ENCODE measurements around the gene CD244. TPM values are rescaled to one million over a fixed set of nuclear protein-coding genes. Genes with fewer than 3 reads are reported as not detected.

The CD244 gene
- total RNA-seq, 2 donors from 2014 or later = 0.37 to 0.87 TPM

- ATAC-seq = no peak
- no peak for DNase-seq
- intact Hi-C loops (cut with DNase I, micrococcal nuclease) = no loop called here
Observed at GRCh38 chr1:160826546-160826945, 36.1 kb downstream of the CD244 start.

DNA sequence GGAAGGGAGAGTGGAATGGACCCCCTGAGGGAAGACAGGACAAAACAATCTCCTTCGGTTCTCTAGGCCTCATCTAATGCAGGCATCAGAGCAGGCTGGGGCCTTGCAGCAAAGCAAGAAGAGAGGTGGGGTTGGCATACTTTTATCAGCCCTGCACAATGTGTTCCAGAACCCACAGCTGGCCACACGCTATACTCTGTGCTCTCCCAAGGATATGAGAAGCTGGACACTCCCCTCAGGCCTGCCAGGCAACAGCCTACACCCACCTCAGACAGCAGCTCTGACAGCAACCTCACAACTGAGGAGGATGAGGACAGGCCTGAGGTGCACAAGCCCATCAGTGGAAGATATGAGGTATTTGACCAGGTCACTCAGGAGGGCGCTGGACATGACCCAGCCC lies 39.4 kb downstream of the CD244 start:
- intact Hi-C loops (cut with DNase I, micrococcal nuclease) = no loop called here
- no peak for DNase-seq
- ATAC-seq = no peak

- intact Hi-C loops (cut with DNase I, micrococcal nuclease) = no loop called here
- ATAC-seq (no peak), DNase-seq (no peak)
Observed at GRCh38 chr1:160821627-160822026, 41.1 kb downstream of the CD244 start.

DNA sequence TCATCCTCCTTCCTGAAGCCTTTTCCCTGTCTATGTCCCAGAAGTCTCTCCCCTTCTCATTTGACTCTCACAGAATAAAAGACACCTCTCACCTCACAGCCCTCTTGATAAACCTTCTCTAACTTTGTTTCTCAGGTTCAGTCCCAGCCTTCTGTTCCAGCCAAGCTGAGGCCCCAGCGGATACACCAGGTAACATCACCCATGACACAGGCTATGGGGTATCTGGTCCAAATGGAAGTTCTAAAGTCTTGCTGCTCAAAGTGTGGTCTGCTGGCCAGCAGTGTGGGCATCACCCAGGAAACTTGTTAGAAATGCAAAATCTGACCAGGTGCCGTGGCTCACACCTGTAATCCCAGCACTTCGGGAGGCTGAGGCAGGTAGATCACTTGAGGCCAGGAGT lies 43.5 kb downstream of the CD244 start:
- intact Hi-C loops (cut with DNase I, micrococcal nuclease) = no loop called here

GRCh38 chr1:160818207-160818937 lies 44.3 kb downstream of the CD244 start:
- intact Hi-C loops (cut with DNase I, micrococcal nuclease) = no loop called here
- no peak for DNase-seq
- ATAC-seq = no peak

More for the DNA sequence above, 43.5 kb downstream of the CD244 start:
- DNase-seq (no peak), ATAC-seq (no peak)

DNA sequence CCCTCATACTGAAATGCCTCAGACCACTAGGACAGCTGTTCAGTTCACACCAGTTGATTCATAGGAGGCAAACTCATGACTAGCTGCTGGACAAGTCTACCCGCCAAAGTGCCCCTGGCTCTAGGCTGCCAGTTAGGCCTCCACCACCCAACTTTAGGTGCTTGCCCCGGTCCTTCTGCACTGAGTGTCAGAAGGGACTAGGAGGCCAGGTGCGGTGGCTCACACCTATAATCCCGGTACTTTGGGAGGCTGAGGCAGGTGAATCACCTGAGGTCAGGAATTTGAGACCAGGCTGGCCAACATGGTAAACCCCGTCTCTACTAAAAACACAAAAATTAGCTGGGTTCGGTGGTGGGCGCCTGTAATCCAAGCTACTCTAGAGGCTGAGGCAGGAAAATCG lies 47.8 kb downstream of the CD244 start:
- DNase-seq (no peak), ATAC-seq (no peak)
- intact Hi-C loops (cut with DNase I, micrococcal nuclease) = no loop called here

DNA sequence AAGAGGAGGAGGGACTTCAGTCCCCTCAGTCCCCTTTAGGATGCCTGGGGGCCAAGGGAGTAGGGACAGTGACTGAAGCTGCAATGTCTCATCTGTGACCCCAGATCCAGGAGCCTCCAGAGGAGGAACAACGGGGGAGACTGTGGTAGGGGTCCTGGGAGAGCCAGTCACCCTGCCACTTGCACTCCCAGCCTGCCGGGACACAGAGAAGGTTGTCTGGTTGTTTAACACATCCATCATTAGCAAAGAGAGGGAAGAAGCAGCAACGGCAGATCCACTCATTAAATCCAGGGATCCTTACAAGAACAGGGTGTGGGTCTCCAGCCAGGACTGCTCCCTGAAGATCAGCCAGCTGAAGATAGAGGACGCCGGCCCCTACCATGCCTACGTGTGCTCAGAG lies 48.4 kb downstream of the CD244 start:
- ATAC-seq (no peak), DNase-seq (no peak)
- intact Hi-C loops (cut with DNase I, micrococcal nuclease) = no loop called here

GRCh38 chr1:160813215-160813614 lies 49.5 kb downstream of the CD244 start:
- no peak for DNase-seq
- intact Hi-C loops (cut with DNase I, micrococcal nuclease) = no loop called here
- ATAC-seq = no peak

DNA sequence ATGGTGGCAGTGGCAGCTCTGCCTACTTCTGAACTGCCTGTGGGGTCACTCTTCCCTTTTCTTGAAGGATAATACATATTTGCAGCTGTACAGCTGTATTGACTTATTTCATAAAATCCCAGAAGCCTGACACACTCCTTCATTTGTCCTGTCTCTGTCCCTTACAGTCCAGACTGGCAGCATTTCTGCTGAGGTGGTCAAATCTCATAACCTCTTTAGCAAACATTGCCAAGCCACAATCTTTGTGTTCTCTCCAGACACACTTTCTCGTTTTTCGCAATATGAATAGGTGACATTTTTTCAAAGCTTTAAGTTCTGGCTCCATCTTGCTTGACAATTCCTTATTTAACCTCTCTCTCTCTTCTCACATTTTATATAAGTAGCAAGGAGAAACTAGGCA lies 51.5 kb downstream of the CD244 start:
- DNase-seq (no peak), ATAC-seq (no peak)
- intact Hi-C loops (cut with DNase I, micrococcal nuclease) = no loop called here

DNA sequence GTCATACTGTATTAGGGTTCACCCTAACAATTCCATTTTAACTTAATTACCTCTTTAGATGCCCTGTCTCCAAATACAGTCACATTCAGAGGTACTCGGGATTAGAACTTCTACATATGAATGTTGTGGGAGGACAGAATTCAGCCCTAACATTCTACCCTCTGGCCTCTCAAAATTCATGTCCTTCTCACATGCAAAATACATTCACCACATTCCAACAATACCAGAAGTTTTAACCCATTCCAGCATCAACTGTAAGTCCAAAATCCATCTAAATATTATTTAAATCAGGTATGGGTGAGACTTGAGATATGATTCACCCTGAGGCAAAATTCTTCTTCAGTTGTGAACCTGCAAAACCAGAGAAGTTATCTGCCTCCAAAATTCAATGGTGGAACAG lies 52.2 kb downstream of the CD244 start:
- ATAC-seq (no peak), DNase-seq (no peak)
- intact Hi-C loops (cut with DNase I, micrococcal nuclease) = no loop called here

- DNase-seq = no peak
- no peak for ATAC-seq
- intact Hi-C loops (cut with DNase I, micrococcal nuclease) = no loop called here
Observed at GRCh38 chr1:160808289-160808688, 54.4 kb downstream of the CD244 start.

DNA sequence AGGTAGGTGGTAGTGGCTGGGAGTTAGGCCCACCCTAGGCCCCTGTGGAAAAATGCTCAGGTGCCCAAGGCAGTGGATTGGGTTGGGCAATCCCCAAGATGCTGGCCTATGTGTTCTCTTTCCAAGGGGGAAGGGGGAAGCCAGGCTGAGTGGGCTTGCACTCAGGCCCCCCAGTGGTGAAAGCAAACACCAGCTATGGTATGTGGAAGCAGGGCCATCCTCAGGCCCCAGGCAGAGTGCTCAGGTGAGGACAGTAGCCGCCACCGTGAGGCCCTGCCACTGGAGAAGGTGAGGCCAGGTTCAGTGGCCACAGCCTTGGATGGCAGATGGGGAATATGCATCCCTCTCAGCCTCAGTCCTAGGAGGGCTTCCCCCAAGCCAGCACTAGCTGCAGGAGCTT lies 54.9 kb downstream of the CD244 start:
- DNase-seq (no peak), ATAC-seq (no peak)
- intact Hi-C loops (cut with DNase I, micrococcal nuclease) = no loop called here

DNA sequence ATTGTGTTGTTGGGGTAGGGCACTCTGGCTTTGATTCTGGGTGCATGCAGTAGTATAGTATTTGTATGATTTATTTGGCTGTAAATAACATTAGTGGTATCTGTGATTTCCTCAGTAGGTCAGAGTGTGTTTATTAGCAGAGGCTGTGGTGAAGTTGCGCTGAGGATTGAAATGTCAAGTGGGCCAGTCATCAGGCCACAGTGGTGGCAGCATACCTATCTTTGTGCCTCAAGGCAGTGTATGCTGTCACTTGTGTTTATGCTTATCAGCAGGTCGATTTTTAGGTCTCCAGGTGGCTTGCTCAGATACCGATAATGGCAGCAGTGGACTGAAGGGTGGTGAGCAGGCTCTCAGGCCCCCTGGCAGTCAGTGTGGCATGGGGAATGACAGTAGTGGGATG lies 55.4 kb downstream of the CD244 start:
- intact Hi-C loops (cut with DNase I, micrococcal nuclease) = no loop called here
- DNase-seq (no peak), ATAC-seq (no peak)

DNA sequence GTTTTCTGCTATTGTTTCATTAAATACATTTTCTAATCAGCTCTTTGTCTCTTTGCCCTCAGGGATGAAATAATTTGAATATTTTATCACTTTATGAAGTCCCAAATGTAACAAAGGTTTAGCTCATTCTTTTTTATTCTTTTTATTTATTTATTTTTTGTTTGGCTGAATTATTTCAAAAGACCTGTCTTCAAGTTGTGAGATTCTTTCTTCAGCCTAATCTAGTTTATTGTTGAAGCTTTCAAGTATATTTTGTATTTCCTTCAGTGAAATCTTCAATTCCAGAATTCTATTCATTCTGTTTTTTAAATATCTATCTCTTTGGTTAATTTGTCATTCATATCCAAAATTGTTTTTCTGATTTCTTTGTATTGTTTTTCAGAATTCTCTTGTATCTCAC lies 55.9 kb downstream of the CD244 start:
- no peak for DNase-seq
- ATAC-seq = no peak
- intact Hi-C loops (cut with DNase I, micrococcal nuclease) = no loop called here

DNA sequence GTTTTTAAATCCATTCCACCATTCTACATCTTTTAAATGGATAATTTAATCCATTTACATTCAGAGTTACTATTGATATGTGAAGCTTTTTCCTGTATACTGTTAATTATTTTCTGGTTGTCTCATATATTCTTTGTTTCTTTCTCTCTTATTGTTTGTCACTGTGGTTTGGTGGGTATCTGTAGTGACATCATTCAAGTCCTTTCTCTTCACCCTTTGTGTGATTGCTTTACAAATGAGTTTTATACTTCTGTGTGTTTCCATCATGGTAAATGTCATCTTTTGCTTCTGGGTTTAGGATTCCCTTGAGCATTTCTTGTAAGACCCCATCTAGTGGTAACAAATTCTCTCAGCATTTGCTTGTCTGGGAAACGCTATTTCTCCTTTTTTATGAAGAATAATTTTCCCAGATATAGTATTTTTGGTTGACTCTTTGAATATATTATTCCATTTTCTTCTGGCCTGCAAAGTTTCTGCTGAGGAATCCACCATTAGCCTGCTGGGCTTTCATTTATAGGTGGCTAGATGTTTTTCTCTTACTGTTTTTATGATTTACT lies 56.5 kb downstream of the CD244 start:
- DNase-seq (no peak), ATAC-seq (no peak)
- intact Hi-C loops (cut with DNase I, micrococcal nuclease) = no loop called here

DNA sequence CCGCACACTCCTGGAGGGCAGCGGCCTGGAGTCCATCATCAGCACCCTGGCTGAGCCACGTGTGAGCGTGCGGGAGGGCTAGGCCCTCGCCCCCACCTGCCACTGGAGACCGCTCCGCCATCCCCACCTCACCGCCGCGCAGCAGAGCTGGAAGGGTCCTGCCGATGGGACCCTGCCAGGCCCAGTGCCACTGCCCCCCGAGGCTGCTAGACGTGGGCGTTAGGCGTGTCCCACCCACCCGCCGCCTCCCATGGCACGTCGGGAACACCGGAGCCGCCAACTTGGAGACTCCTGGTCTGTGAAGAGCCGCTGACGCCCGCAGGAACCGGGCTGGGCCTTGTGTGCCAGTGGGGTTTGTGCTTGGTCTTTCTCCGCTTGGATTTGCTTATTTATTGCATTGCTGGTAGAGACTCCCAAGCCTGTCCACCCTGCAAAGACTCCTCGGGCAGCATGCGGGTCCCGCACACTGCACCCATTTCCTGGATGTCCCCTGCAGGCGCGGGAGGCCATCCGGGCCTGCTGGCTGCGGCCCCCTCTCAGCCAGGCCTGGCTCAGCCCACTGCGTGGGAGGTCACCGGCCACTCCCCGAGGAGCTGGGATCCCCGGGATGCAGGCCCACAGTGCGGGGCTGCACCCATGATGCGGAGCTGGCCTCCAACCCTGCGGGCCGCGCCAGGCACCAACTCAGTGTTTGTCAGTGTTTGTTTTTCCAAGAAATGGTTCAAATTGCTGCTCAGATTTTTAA lies 60.7 kb downstream of the CD244 start:
- ATAC-seq = no peak
- intact Hi-C loops (cut with DNase I, micrococcal nuclease) = no loop called here
- DNase-seq = no peak

GRCh38 chr1:160800645-160801408 lies 61.9 kb downstream of the CD244 start:
- intact Hi-C loops (cut with DNase I, micrococcal nuclease) = no loop called here
- no peak for DNase-seq
- ATAC-seq = no peak

- DNase-seq (no peak), ATAC-seq (no peak)
- intact Hi-C loops (cut with DNase I, micrococcal nuclease) = no loop called here
Observed at GRCh38 chr1:160800142-160800541, 62.5 kb downstream of the CD244 start.

- ATAC-seq (no peak), DNase-seq (no peak)
- intact Hi-C loops (cut with DNase I, micrococcal nuclease) = no loop called here
Observed at GRCh38 chr1:160799641-160800040, 63.0 kb downstream of the CD244 start.

GRCh38 chr1:160798439-160798838 lies 64.2 kb downstream of the CD244 start:
- intact Hi-C loops (cut with DNase I, micrococcal nuclease) = no loop called here

More at GRCh38 chr1:160798439-160798838, 64.2 kb downstream of the CD244 start:
- ATAC-seq (no peak), DNase-seq (no peak)
